GM19438 (cell line): ENCODE results near the gene ARHGEF16.

Source experiments
- ATAC-seq: cut with Tn5 transposase; IDR thresholded peaks from one replicate; pipeline ENCODE4 v1.9.1; 2021; ENCODE audit warnings: low read depth; ENCODE audit not compliant: unreplicated experiment

The ARHGEF16 gene

GRCh38 chr1:3453891-3454810 is at the start of gene ARHGEF16:
ARHGEF16 (plus strand) TSS chr1:3454665; CDS start chr1:3463085, 8,420 bp downstream.
- ATAC-seq: no peak

GRCh38 chr1:3404801-3405200 is 49.7 kb upstream of the ARHGEF16 start:
- no peak for ATAC-seq

GRCh38 chr1:3405491-3405890 is 49.0 kb upstream of the ARHGEF16 start:
- ATAC-seq: no peak

GRCh38 chr1:3405974-3406867 is 48.2 kb upstream of the ARHGEF16 start:
- no peak for ATAC-seq

GRCh38 chr1:3407021-3407420 is 47.4 kb upstream of the ARHGEF16 start:
- ATAC-seq: no peak

- ATAC-seq: no peak
Observed at GRCh38 chr1:3408751-3409266, 45.7 kb upstream of the ARHGEF16 start.

GRCh38 chr1:3409366-3410141 is 44.9 kb upstream of the ARHGEF16 start:
- no peak for ATAC-seq

- ATAC-seq: no peak
Observed at GRCh38 chr1:3410142-3410925, 44.1 kb upstream of the ARHGEF16 start.

GRCh38 chr1:3411806-3412205 is 42.7 kb upstream of the ARHGEF16 start:
- ATAC-seq: no peak

GRCh38 chr1:3412376-3412775 is 42.1 kb upstream of the ARHGEF16 start:
- no peak for ATAC-seq

GRCh38 chr1:3413975-3414710 is 40.3 kb upstream of the ARHGEF16 start:
- ATAC-seq: no peak

- ATAC-seq: no peak
Observed at GRCh38 chr1:3415260-3416090, 39.0 kb upstream of the ARHGEF16 start.

- ATAC-seq: no peak
Observed at GRCh38 chr1:3417082-3417739, 37.3 kb upstream of the ARHGEF16 start.

GRCh38 chr1:3417934-3418333 is 36.5 kb upstream of the ARHGEF16 start:
- no peak for ATAC-seq

GRCh38 chr1:3418600-3418999 is 35.9 kb upstream of the ARHGEF16 start:
- no peak for ATAC-seq

GRCh38 chr1:3419415-3420204 is 34.9 kb upstream of the ARHGEF16 start:
- no peak for ATAC-seq
